Activated CD8-positive, alpha-beta memory T cell treated with anti-CD3 and anti-CD28 coated beads for 48 hours (primary cell): ENCODE results near the gene CCL8.
A peak's percentile ranks its signal among the peaks of the same experiment; 100 is the strongest.
"Not testable (repeated sequence)": the region's sequence is repeated elsewhere in the genome, so short reads cannot be mapped to it uniquely, and the experiment has no call there.

Source experiments
- DNase-seq, 3 experiments: peaks; one replicate each; pipeline ENCODE4 v3.0.0-alpha.2; 2020; ENCODE audit warnings: low read depth in 2 of 3, low spot score in 2 of 3

CCL8 gene

GRCh38 chr17:34313164-34313563 lies 6.1 kb upstream of the CCL8 start:
- no peak for DNase-seq

GRCh38 chr17:34314279-34314678 lies 5.0 kb upstream of the CCL8 start:
- no peak for DNase-seq

DNA sequence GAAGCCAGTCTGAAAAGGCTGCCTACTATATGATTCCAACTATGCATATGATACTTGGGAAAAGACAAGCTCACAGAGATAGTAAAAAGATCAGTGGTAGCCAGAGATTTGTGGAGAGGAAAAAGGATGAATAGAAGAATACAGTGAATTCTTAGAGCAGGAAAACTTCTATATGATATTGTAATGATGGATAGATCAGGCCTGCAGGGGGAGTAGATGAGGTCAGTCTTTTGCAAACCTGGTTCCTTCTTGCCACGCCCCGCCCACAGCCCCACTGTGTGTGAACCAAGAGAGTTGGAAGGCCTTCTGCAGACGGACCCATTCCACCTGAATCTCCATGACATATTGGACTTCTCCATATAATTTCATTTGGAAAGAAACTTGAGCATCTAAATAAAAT lies 761 bp upstream of the CCL8 start:
- no peak for DNase-seq

DNA sequence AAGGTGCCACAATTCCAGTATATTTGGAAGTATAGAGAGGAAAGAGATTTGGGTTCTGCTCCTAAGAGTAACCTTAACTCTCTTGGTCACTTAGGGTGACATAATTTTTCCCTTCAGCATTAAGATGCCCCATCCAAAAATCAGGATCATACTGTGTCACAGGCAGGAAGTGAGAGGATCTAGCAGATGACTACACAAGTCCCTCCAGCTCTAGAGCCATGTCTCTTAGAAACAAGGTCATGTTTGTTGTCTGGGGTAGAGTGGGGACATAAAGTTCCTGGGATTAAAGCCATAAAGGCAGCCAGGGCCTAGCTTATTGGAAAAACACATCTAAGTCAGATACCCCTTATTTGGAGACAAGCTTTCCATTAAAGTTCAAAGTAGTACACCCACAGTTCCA lies 2.7 kb downstream of the CCL8 start:
- DNase-seq, result no peak

- DNase-seq, result not testable (repeated sequence)
Observed at GRCh38 chr17:34327580-34327979, 8.3 kb downstream of the CCL8 start.

- no peak for DNase-seq
Observed at GRCh38 chr17:34337701-34338100, 18.5 kb downstream of the CCL8 start.

DNA sequence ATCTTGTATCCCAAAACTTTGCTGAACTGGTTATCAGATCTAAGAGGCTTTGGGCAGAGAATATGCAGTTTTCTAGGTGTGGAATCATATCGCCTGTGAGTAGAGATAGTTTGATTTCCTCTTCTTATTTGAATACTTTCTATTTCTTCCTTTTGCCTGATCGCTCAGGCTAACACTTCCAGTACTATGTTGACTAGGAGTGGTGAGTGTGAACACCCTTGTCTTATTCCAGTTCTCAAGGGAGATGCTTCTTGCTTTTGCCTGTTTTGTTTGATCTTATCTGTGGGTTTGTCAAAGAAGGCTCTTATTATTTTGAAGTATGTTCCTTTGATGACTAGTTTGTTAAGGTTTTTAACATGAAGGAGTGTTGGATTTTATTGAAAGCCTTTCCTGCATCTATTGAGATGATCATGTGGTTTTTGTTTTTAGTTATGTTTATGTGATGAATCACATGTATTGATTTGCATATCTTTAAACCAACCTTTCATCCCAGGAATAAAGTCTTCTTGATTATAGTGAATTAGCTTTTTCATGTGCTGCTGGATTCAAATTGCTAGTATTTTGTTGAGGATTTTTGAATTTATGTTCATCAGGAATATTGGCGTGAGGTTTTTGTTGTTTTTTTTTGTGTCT lies 20.0 kb downstream of the CCL8 start:
- DNase-seq, result no peak

- no peak for DNase-seq
Observed at GRCh38 chr17:34341916-34342315, 22.7 kb downstream of the CCL8 start.

DNA sequence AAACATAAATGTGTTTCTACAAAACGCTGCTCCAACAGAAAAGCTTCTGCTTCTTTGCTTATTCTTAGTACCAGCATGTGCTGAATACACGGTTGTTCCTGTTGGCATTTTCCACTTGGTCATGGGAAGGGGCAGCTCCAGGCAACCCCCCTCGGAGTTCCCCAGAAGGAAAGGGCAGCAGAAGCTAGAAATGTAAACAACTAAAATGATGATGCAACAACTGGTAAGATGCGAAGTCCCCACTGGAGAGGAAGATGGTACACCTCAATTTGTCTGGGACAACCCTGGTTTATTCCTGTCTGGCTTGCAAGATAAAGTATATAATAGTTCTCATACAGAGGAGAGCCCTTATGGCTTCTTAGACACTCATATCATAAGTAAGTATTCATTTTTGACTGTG lies 27.8 kb downstream of the CCL8 start:
- no peak for DNase-seq

GRCh38 chr17:34349751-34350150 lies 30.5 kb downstream of the CCL8 start:
- DNase-seq, result no peak

- no peak for DNase-seq
Observed at GRCh38 chr17:34351096-34351495, 31.9 kb downstream of the CCL8 start.

- DNase-seq, result no peak
Observed at GRCh38 chr17:34352191-34352590, 33.0 kb downstream of the CCL8 start.

DNA sequence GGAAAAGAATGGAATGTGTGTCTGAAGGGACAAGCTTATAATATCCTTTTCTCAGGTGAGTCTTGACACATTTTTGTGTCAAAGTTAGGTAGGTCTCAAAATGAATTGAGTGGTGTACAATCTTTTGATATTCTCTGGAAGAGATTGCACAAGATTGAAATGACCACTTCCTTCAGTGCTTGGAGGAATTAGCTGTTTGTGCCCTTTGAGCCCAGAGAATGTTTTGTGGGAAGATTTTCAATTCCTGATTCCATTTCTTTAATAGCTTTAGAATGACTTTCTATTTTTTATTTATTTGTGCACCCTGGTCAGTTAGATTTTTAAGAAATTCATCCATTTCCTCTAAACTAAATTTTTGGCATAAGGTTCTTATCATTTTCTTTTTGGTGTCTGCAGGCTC lies 35.4 kb downstream of the CCL8 start:
- no peak for DNase-seq

DNA sequence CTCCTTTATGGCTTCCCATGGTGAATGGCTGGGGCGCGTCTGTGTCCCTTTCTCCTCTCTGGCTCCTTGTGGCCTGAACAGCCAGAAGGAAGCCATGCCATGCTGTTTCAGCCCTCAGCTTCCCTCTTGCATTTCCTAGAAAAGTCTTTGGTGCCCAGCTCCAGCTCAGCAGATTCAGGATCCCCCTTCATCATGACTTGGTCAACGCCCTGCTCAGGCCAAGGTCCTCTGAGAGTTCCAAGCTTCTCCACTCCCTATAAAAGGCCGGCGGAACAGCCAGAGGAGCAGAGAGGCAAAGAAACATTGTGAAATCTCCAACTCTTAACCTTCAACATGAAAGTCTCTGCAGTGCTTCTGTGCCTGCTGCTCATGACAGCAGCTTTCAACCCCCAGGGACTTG lies 37.0 kb downstream of the CCL8 start, which contains the start of gene CCL13:
Gene CCL13, plus strand, starts transcription at position 287 of the 400 bp plus-strand sequence. Its CDS starts 47 bp downstream, at position 334.
- no peak for DNase-seq

DNA sequence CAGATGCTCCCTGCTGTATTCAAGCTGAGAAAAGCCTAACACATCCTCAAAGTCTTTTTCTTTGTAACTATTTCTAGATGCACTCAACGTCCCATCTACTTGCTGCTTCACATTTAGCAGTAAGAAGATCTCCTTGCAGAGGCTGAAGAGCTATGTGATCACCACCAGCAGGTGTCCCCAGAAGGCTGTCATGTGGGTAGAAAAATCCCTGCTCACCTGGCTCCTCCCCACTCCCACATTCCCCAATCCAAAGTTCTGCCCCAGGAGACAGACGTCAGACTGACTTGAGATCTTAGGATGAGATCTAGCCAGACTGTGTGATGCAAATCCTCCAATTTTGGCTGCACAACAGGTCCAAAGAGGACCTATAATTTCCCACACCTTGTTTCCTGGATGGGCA lies 38.2 kb downstream of the CCL8 start:
- no peak for DNase-seq

GRCh38 chr17:34358631-34359030 lies 39.4 kb downstream of the CCL8 start:
- DNase-seq, result no peak

DNA sequence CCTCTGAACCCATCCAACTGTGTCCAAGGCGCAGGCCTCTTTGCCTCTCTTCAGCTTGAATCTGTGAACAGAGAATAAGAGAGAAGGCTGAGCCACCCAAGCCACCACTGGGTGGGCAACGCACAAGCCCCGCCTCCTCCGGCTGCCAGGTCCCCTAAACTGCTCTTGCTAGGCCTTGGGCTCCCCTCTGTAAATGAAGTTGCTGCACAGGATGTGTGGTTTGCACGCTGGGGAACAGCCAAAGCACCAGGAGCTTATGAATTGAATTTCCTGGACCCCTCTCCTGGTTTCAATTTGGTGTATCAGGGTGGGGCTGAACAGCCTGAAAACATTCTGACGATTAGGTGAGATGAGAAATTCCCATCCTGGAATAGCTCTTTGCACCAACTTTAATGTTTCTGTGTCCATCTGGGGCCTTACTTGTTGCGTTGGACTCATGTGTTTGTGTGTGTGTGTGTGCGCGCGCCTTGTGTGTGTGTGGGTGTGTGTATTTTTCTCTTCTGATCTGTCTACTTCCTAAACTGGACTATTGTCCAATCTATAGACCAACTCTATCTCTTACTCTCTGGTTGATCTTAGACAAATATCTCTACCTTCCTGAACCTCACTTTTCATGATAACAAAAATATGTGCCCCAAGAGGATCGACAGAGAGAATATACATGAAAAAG lies 41.5 kb downstream of the CCL8 start:
- no peak for DNase-seq

- DNase-seq, result peak; percentile 44 to 59 (median 44)
Observed at GRCh38 chr17:34361478-34362061, 42.3 kb downstream of the CCL8 start.

DNA sequence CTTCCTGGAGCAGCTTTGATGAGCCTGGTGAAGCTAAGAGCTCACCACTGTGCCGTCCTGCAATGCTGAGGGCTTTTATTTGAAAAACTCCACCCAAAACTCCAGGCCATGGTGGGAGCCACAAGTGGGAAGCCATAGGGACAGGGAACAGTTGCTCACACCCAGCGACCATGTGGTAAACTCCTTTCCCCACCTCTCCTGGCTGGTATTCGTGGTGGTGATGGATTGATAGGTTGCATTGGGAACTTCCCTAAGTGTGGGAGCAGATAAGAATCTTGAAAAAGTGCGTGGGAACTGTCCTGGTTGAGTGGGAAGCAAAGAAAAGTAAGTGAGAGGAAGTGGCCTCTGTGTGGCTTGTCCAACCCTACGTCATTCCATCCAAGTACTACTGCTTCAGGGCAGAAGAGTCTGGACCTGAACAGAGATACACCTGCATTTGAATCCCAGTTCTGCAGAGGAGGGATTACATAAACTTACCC lies 44.0 kb downstream of the CCL8 start, which contains the start of gene CCL1:
Gene CCL1, minus strand, starts transcription at position 51 of the 479 bp plus-strand sequence. CDS start 72 bp downstream, outside the sequence.
- DNase-seq, result no peak

DNA sequence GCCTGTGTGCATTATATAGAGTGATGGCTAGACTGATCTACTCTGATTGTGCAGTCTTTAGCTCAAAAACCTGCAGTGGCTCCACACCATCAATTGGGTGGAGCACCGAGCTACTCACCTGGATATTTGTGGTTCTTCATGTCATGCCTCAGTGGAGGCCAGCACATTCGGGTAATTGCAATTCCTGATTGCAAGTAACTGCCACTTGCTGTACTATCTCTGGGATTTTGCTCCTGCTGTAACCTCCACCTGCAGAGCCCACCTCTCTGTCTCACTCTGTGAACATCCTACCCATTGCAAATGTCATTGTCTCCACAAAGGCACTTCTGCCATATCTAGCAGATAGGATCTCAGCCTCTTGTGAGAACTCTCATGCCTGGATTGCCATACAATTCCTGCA lies 45.5 kb downstream of the CCL8 start:
- DNase-seq, result no peak

GRCh38 chr17:34365340-34365739 lies 46.1 kb downstream of the CCL8 start:
- DNase-seq, result no peak

GRCh38 chr17:34366010-34366409 lies 46.8 kb downstream of the CCL8 start:
- no peak for DNase-seq
